ENCODE results near the gene ISG15.
"Not testable (repeated sequence)": the region's sequence is repeated elsewhere in the genome, so short reads cannot be mapped to it uniquely, and the experiment has no call there.

Gene ISG15

GRCh38 chr1:975896-976683, 37.2 kb upstream of the ISG15 start:
- no peak for DNase-seq

- not testable (repeated sequence) for DNase-seq
These were observed 36.5 kb upstream of the ISG15 start for GRCh38 chr1:976791-977190.

GRCh38 chr1:978069-978834, 35.0 kb upstream of the ISG15 start:
- no peak for DNase-seq

- DNase-seq, result no peak
These were observed 34.2 kb upstream of the ISG15 start for GRCh38 chr1:978835-979743.

GRCh38 chr1:979744-980072, 33.6 kb upstream of the ISG15 start:
- DNase-seq, result no peak

GRCh38 chr1:980137-980571, 33.1 kb upstream of the ISG15 start:
- DNase-seq, result no peak

GRCh38 chr1:980602-981395, 32.5 kb upstream of the ISG15 start:
- no peak for DNase-seq

- no peak for DNase-seq
These were observed 31.8 kb upstream of the ISG15 start for GRCh38 chr1:981491-981954.

- no peak for DNase-seq
These were observed 31.2 kb upstream of the ISG15 start, which contains the start of gene PERM1 for GRCh38 chr1:981955-982558. Gene PERM1 (minus strand): TSS chr1:982093. CDS start chr1:981029, 1,064 bp downstream.

- no peak for DNase-seq
These were observed 30.4 kb upstream of the ISG15 start for GRCh38 chr1:982765-983436.

- DNase-seq, result no peak
These were observed 29.4 kb upstream of the ISG15 start for GRCh38 chr1:983798-984475.

- no peak for DNase-seq
These were observed 28.9 kb upstream of the ISG15 start for GRCh38 chr1:984476-984814.

GRCh38 chr1:985126-985525, 28.2 kb upstream of the ISG15 start:
- no peak for DNase-seq

- DNase-seq, result not testable (repeated sequence)
These were observed 25.2 kb upstream of the ISG15 start for GRCh38 chr1:988061-988460.

- DNase-seq, result not testable (repeated sequence)
These were observed 22.0 kb upstream of the ISG15 start for GRCh38 chr1:991275-991674.

- DNase-seq, result no peak
These were observed 21.4 kb upstream of the ISG15 start for GRCh38 chr1:991895-992294.

- DNase-seq, result no peak
These were observed 20.9 kb upstream of the ISG15 start for GRCh38 chr1:992362-992761.

- DNase-seq, result no peak
These were observed 19.8 kb upstream of the ISG15 start for GRCh38 chr1:993379-993995.

GRCh38 chr1:994546-994945, 18.8 kb upstream of the ISG15 start:
- not testable (repeated sequence) for DNase-seq

All from NCI-H2081 treated with DMSO at 0.1 percent for 48 hours (cell line).